ENCODE results near the gene AVPR2. TPM values are rescaled to one million over a fixed set of nuclear protein-coding genes. Genes with fewer than 3 reads are reported as not detected.

The AVPR2 gene
- total and polyA plus RNA-seq, 9 of the 15 experiments (the other 6 are each of a cell fraction or from before 2014, with no cell fraction given), result not detected

DNA sequence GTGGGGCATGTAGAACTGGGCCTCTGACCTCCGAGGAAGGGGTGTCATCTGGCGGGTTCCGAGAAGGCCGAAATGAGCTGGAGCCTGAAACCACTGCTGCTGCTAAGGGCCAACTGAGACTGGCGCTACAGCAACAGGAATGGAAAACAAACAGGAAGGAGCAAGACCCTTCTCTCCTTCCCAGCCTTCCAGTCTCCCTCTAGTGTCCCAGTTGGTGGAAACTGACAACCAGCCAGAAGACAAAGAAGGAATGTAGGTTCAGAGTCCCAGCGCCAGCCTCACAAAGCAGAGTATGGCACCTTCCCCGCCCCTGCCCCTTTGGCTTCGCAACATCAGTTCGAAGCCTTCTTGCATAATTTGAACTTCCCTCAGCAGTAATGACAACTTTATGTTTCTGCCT is 49.8 kb upstream of the AVPR2 start (continued):
- TF ChIP-seq, protein P1, sequence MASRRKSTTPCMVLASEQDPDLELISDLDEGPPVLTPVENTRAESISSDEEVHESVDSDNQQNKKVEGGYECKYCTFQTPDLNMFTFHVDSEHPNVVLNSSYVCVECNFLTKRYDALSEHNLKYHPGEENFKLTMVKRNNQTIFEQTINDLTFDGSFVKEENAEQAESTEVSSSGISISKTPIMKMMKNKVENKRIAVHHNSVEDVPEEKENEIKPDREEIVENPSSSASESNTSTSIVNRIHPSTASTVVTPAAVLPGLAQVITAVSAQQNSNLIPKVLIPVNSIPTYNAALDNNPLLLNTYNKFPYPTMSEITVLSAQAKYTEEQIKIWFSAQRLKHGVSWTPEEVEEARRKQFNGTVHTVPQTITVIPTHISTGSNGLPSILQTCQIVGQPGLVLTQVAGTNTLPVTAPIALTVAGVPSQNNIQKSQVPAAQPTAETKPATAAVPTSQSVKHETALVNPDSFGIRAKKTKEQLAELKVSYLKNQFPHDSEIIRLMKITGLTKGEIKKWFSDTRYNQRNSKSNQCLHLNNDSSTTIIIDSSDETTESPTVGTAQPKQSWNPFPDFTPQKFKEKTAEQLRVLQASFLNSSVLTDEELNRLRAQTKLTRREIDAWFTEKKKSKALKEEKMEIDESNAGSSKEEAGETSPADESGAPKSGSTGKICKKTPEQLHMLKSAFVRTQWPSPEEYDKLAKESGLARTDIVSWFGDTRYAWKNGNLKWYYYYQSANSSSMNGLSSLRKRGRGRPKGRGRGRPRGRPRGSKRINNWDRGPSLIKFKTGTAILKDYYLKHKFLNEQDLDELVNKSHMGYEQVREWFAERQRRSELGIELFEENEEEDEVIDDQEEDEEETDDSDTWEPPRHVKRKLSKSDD (conservative IDR thresholded peaks at IDR 0.05; ENCODE audit: low read length), result no peak
- no peak for TF ChIP-seq HDAC3 (IDR thresholded peaks at IDR 0.05; ENCODE audit: borderline replicate concordance, partially characterized antibody)

DNA sequence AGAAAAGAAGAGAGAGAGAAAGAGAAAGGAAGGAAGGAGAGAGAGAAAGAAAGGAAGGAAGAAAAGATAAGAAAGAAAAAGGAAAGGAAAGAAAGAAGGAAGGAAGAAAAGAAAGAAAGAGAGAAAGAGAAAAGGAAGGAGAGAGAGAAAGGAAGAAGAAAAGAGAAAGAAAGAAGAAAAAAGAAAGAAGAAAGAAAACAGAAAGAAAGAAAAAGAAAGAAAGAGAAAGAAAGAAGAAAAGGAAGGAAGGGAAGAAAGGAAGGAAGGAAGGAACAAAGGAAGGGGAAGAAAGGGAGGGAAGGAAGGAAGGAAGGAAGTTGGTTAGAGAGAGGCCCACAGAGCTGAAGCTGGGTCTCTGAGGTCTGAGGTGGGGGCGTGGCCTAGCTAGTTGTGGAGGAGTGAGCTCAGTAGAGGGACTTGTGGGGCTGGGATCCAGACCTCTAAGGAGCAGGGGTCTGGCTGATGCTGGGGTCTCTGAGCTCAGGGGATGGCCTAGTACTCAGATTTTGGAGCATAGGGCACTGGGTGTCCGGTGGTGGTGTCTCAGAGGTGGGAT is 47.0 kb upstream of the AVPR2 start:
- H2AFZ ChIP-seq (ENCODE audit: low read depth, low read length), result no peak overlapping the region
- intact Hi-C loops (cut with micrococcal nuclease) (no loop called here), in situ Hi-C loops (cut with MboI) (no loop called here)
- H3K27me3 ChIP-seq (ENCODE audit: control insufficient read depth in 2 of 2, insufficient read depth in 2 of 2, low read length in 2 of 2), result peaks cover 7 to 22% of the 10 kb centered on the region in 2 experiments
- 6% methylated on average over 2 of the region's 2 CpGs for WGBS (ENCODE audit: insufficient coverage, low coverage, missing lambda C conversion rate)
- H3K4me1 ChIP-seq (replicated peaks in 1 of 2; ENCODE audit: control insufficient read depth in 2 of 2, insufficient read depth in 2 of 2, low read length in 2 of 2), result peaks cover 22 to 33% of the 10 kb centered on the region in 2 experiments; a peak in 4 of 5 replicates
- POLR2A ChIA-PET, result interaction anchor here (0.5 kb wide), 1 partner anchor 91 kb away, joined by 3 read pairs; no protein-coding TSS in a partner anchor
- BruUV-seq (replicated peaks), result no TSS peak
- no peaks in the 10 kb centered on the region for H3K79me2 ChIP-seq (ENCODE audit: control insufficient read depth, insufficient read depth, low read length)
- H3K9me1 ChIP-seq (ENCODE audit: control insufficient read depth, insufficient read depth, low read length), result no peaks in the 10 kb centered on the region
- no peaks in the 10 kb centered on the region for H3K36me3 ChIP-seq (ENCODE audit: control insufficient read depth, insufficient read depth, low read length)
- no peaks in the 10 kb centered on the region for H3K9me3 ChIP-seq (replicated peaks; ENCODE audit: control insufficient read depth, insufficient read depth, low read depth, low read length)
- H3K27ac ChIP-seq (ENCODE audit: extremely low read depth, low read depth, low read length), result no peak overlapping the region
- H3K4me2 ChIP-seq (ENCODE audit: insufficient read depth, low read length), result no peak overlapping the region
- H3K9ac ChIP-seq (ENCODE audit: insufficient read depth in 1 of 2, low read depth in 2 of 2, low read length in 2 of 2), result no peak overlapping the region
- CTCF ChIA-PET (ENCODE audit: low intra/inter-chr PET ratio), result no interaction called here
- FAIRE-seq (peak; percentile 48), DNase-seq (ENCODE audit: extremely low read depth in 1 of 4, low spot score in 3 of 4) (peak; percentile 9 to 61 (median 38)), ATAC-seq (peak; percentile 47; the same call in 1 of the 3 replicates)
- no peaks in the 10 kb centered on the region for H4K20me1 ChIP-seq (replicated peaks; ENCODE audit: control insufficient read depth, insufficient read depth, low read length)
- H3K4me3 ChIP-seq, result no peak overlapping the region
- 0 out of 4 replicates have a peak, but pooled peaks of 1 of the 2 experiments have one; percentile 21 for TF ChIP-seq ARNT (IDR thresholded peaks at IDR 0.05)
- TF ChIP-seq, protein P2, sequence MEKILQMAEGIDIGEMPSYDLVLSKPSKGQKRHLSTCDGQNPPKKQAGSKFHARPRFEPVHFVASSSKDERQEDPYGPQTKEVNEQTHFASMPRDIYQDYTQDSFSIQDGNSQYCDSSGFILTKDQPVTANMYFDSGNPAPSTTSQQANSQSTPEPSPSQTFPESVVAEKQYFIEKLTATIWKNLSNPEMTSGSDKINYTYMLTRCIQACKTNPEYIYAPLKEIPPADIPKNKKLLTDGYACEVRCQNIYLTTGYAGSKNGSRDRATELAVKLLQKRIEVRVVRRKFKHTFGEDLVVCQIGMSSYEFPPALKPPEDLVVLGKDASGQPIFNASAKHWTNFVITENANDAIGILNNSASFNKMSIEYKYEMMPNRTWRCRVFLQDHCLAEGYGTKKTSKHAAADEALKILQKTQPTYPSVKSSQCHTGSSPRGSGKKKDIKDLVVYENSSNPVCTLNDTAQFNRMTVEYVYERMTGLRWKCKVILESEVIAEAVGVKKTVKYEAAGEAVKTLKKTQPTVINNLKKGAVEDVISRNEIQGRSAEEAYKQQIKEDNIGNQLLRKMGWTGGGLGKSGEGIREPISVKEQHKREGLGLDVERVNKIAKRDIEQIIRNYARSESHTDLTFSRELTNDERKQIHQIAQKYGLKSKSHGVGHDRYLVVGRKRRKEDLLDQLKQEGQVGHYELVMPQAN (IDR thresholded peaks at IDR 0.05; ENCODE audit: borderline replicate concordance), result 0 out of 2 replicates have a peak, but pooled peaks have one; percentile 21
- TF ChIP-seq PCBP2 (IDR thresholded peaks at IDR 0.05; ENCODE audit: low read depth, low read length, poor library complexity, severe bottlenecking), result no peak
- TF ChIP-seq GTF2E2 (tag; IDR thresholded peaks at IDR 0.05), result no peak
- TF ChIP-seq, protein P3, sequence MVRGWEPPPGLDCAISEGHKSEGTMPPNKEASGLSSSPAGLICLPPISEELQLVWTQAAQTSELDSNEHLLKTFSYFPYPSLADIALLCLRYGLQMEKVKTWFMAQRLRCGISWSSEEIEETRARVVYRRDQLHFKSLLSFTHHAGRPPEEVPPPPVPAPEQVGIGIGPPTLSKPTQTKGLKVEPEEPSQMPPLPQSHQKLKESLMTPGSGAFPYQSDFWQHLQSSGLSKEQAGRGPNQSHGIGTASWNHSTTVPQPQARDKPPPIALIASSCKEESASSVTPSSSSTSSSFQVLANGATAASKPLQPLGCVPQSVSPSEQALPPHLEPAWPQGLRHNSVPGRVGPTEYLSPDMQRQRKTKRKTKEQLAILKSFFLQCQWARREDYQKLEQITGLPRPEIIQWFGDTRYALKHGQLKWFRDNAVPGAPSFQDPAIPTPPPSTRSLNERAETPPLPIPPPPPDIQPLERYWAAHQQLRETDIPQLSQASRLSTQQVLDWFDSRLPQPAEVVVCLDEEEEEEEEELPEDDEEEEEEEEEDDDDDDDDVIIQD (CRISPR knock-in tag; IDR thresholded peaks at IDR 0.05), result no peak
- TF ChIP-seq MTA2 (IDR thresholded peaks at IDR 0.05; ENCODE audit: low read depth), result 0 out of 2 replicates have a peak, but pooled peaks have one; percentile 19
- TF ChIP-seq RBM39 (optimal IDR thresholded peaks at IDR 0.05; ENCODE audit: low read depth, low read length), result no peak

Data from K562 (cell line).